ENCODE measurements around the gene TIMMDC1. TPM values are rescaled to one million over a fixed set of nuclear protein-coding genes. Genes with fewer than 3 reads are reported as not detected.

The TIMMDC1 gene
- total and polyA plus RNA-seq, 2 of the 4 experiments (the other 2 are of a cell fraction), result 52.5 to 56.6 TPM

DNA sequence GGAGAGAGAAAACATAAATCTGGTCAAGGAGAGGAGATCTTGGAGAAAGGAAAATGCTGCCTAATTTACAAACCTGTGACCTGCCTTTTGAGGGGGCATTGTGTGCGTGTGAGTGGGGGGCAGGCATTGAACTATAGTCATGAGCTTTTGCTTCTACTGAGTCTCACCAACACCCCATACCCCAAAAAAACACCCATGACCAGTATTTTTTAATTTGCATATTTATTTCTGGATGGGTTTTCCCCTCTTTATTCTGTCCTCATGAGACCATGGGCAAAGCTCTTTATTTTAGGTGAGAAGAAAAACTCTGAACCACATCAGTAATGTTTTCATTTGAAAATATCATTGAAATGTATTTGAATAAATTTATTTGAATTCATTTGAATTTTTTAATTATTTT is 40.4 kb downstream of the TIMMDC1 start:
- dilution Hi-C loops (cut with HindIII; ENCODE audit: low sequenced_read_pairs, unreplicated experiment), result no loop called here
- no CpG with 5 or more reads among the region's 1 CpG for WGBS, 2 experiments (ENCODE audit: extremely low coverage in 2 of 2, insufficient read length in 1 of 2)

More for the DNA sequence above, 40.4 kb downstream of the TIMMDC1 start:
- intact Hi-C loops (cut with micrococcal nuclease) (no loop called here), in situ Hi-C loops (cut with MboI; ENCODE audit: low sequenced_read_pairs) (no loop called here)
- Histone ChIP-seq H4K8ac (ENCODE audit: low read depth in 2 of 2, low read length in 2 of 2) (no peak overlapping the region), H3K9ac (ENCODE audit: low read depth, low read length) (no peak overlapping the region), H3K9me1 (ENCODE audit: insufficient read depth, low read length) (peaks cover 2% of the 10 kb centered on the region; the same call in 1 of the 2 replicates), H3K23ac (ENCODE audit: low read depth, low read length) (no peak overlapping the region), H3K18ac (ENCODE audit: low read depth, low read length) (no peak overlapping the region), H3K4me2 (ENCODE audit: low read depth, low read length) (no peak overlapping the region), H4K91ac (ENCODE audit: insufficient read depth, low read depth, low read length) (no peak overlapping the region), H3K4me3 (ENCODE audit: insufficient read depth, low read depth, low read length) (no peak overlapping the region), H3K79me1 (ENCODE audit: low read depth in 1 of 2, low read length in 2 of 2) (no peaks in the 10 kb centered on the region), H3K56ac (ENCODE audit: extremely low read depth, insufficient read depth, low read length) (no peak overlapping the region), H4K5ac (ENCODE audit: low read depth, low read length) (no peak overlapping the region), H3K36me3 (ENCODE audit: control insufficient read depth, insufficient read depth, low read length) (no peaks in the 10 kb centered on the region), H2BK5ac (ENCODE audit: low read depth, low read length, poor library complexity, severe bottlenecking) (no peak overlapping the region), H3K27ac (ENCODE audit: insufficient read depth, low read length) (no peak overlapping the region), H3K27me3 (ENCODE audit: control insufficient read depth, insufficient read depth, low read length) (no peaks in the 10 kb centered on the region; the same call in 1 of the 2 replicates), H3K9me3 (ENCODE audit: control insufficient read depth, insufficient read depth, low read length) (no peaks in the 10 kb centered on the region), H2AFZ (replicated peaks; ENCODE audit: low read length, poor library complexity) (no peak overlapping the region), H2AK5ac (ENCODE audit: low read depth, low read length) (no peak overlapping the region), H2AK9ac (replicated peaks; ENCODE audit: low read depth, low read length, poor library complexity) (no peak overlapping the region), H3K4me1 (ENCODE audit: control insufficient read depth, insufficient read depth, low read length) (no peaks in the 10 kb centered on the region), H2BK15ac (ENCODE audit: low read depth, low read length) (no peak overlapping the region), H4K20me1 (ENCODE audit: insufficient read depth, low read length) (no peaks in the 10 kb centered on the region), H3K14ac (replicated peaks; ENCODE audit: low read depth, low read length) (no peak overlapping the region), H3K4ac (ENCODE audit: low read depth, low read length) (no peak overlapping the region), H2BK20ac (ENCODE audit: low read depth, low read length) (no peak overlapping the region), H2BK120ac (ENCODE audit: low read depth, low read length) (no peak overlapping the region)
- TF ChIP-seq USF2 (IDR thresholded peaks at IDR 0.05; ENCODE audit: low read depth, low read length), result no peak
- TF ChIP-seq CTCF (conservative IDR thresholded peaks at IDR 0.05; ENCODE audit: low read depth, low read length), result no peak
- TF ChIP-seq MAFK (IDR thresholded peaks at IDR 0.05; ENCODE audit: low read depth, low read length), result no peak
- no peak for TF ChIP-seq RAD21 (IDR thresholded peaks at IDR 0.05; ENCODE audit: low read length)
- no peak for TF ChIP-seq CEBPB (IDR thresholded peaks at IDR 0.05; ENCODE audit: low read depth, low read length)
- TF ChIP-seq POLR2A (IDR thresholded peaks at IDR 0.05; ENCODE audit: low read depth, low read length), result no peak
- TF ChIP-seq NFE2L2 (IDR thresholded peaks at IDR 0.05; ENCODE audit: low read depth, low read length), result no peak
- no peak for TF ChIP-seq ELK1 (IDR thresholded peaks at IDR 0.05; ENCODE audit: borderline replicate concordance, low read depth, low read length)
- TF ChIP-seq SMC3 (IDR thresholded peaks at IDR 0.05; ENCODE audit: low read depth, low read length), result no peak
- TF ChIP-seq MXI1 (IDR thresholded peaks at IDR 0.05; ENCODE audit: borderline replicate concordance, low read depth, low read length), result no peak
- TF ChIP-seq CHD1 (IDR thresholded peaks at IDR 0.05; ENCODE audit: low read depth, low read length), result no peak
- no peak for TF ChIP-seq RFX5 (IDR thresholded peaks at IDR 0.05; ENCODE audit: low read depth, low read length)
- no peak for TF ChIP-seq MAZ (IDR thresholded peaks at IDR 0.05; ENCODE audit: borderline replicate concordance, low read depth, low read length)
- no peak for TF ChIP-seq FOS (IDR thresholded peaks at IDR 0.05; ENCODE audit: low read depth, low read length)
- no peak for TF ChIP-seq RCOR1 (IDR thresholded peaks at IDR 0.05; ENCODE audit: insufficient replicate concordance, low read length)
- TF ChIP-seq BHLHE40 (IDR thresholded peaks at IDR 0.05; ENCODE audit: low read depth, low read length), result no peak
- no TSS peak for BruUV-seq (replicated peaks)
- ATAC-seq (ENCODE audit: low read depth), result no peak
- ChIA-PET POLR2A (ENCODE audit: unreplicated experiment) (interaction anchor here (0.7 kb wide), 1 partner anchor 1123 kb away, joined by 3 read pairs; no protein-coding TSS in a partner anchor), CTCF (no interaction called here)
- DNase-seq, result no peak

All from IMR-90 (cell line).